Measurements from ENCODE around the gene TRIO. TPM values are rescaled to one million over a fixed set of nuclear protein-coding genes. Genes with fewer than 3 reads are reported as not detected.

The TRIO gene
- polyA plus RNA-seq, 1 donor (not counting 4 experiments of a cell fraction or from before 2014, with no cell fraction given), result 57.2 TPM

- no peak for FAIRE-seq
- H3K27ac ChIP-seq (ENCODE audit: control insufficient read depth, insufficient read depth, low read length), result no peak overlapping the region
- no peaks in the 10 kb centered on the region for H3K9me3 ChIP-seq (ENCODE audit: control insufficient read depth, low read depth, low read length)
- H2AFZ ChIP-seq (ENCODE audit: control insufficient read depth, low read length), result no peak overlapping the region
- H3K27me3 ChIP-seq (ENCODE audit: control insufficient read depth, extremely low read depth, insufficient read depth, low read length), result no peaks in the 10 kb centered on the region
- H3K4me1 ChIP-seq (ENCODE audit: control insufficient read depth, extremely low read depth, insufficient read depth, low read length), result no peaks in the 10 kb centered on the region
- no peak for TF ChIP-seq EZH2 (IDR thresholded peaks at IDR 0.05; ENCODE audit: low read length)
- no peak for TF ChIP-seq CTCF (optimal IDR thresholded peaks at IDR 0.05 in 1 of 3, IDR thresholded peaks at IDR 0.05 in 1 of 3, conservative IDR thresholded peaks at IDR 0.05 in 1 of 3; ENCODE audit: extremely low read depth in 1 of 3, insufficient read depth in 2 of 3, low read length in 3 of 3)
- H3K4me2 ChIP-seq (ENCODE audit: control insufficient read depth, extremely low read depth, insufficient read depth, low read depth, low read length), result no peak overlapping the region
- no peaks in the 10 kb centered on the region for H4K20me1 ChIP-seq (ENCODE audit: control insufficient read depth, extremely low read depth, insufficient read depth, low read length)
- H3K4me3 ChIP-seq (ENCODE audit: control insufficient read depth in 2 of 3, extremely low read depth in 1 of 3, insufficient read depth in 2 of 3, low read depth in 1 of 3, low read length in 3 of 3), result no peak overlapping the region
- no peak for DNase-seq (ENCODE audit: low read depth, low spot score)
- H3K9me1 ChIP-seq (ENCODE audit: control insufficient read depth, extremely low read depth, insufficient read depth, low read length), result no peaks in the 10 kb centered on the region
- H3K9ac ChIP-seq (ENCODE audit: control insufficient read depth, extremely low read depth, insufficient read depth, low read length), result no peak overlapping the region
- H3K79me2 ChIP-seq (ENCODE audit: control insufficient read depth, insufficient read depth, low read length), result no peaks in the 10 kb centered on the region
- H3K36me3 ChIP-seq (ENCODE audit: control insufficient read depth in 2 of 2, extremely low read depth in 1 of 2, insufficient read depth in 2 of 2, low read length in 2 of 2), result no peaks in the 10 kb centered on the region
- dilution Hi-C loops (cut with MboI; ENCODE audit: extremely low pct_ligation_motif_present, low sequenced_read_pairs), result no loop called here
These were observed 378.6 kb downstream of the TRIO start for GRCh38 chr5:14521748-14522147.

GRCh38 chr5:14522721-14523120, 379.6 kb downstream of the TRIO start:
- DNase-seq (ENCODE audit: low read depth, low spot score) (no peak), FAIRE-seq (no peak)
- no peaks in the 10 kb centered on the region for H3K79me2 ChIP-seq (ENCODE audit: control insufficient read depth, insufficient read depth, low read length)
- no peaks in the 10 kb centered on the region for H3K36me3 ChIP-seq (ENCODE audit: control insufficient read depth in 2 of 2, extremely low read depth in 1 of 2, insufficient read depth in 2 of 2, low read length in 2 of 2)
- no peaks in the 10 kb centered on the region for H3K4me1 ChIP-seq (ENCODE audit: control insufficient read depth, extremely low read depth, insufficient read depth, low read length)
- dilution Hi-C loops (cut with MboI; ENCODE audit: extremely low pct_ligation_motif_present, low sequenced_read_pairs), result no loop called here
- no peaks in the 10 kb centered on the region for H4K20me1 ChIP-seq (ENCODE audit: control insufficient read depth, extremely low read depth, insufficient read depth, low read length)
- H2AFZ ChIP-seq (ENCODE audit: control insufficient read depth, low read length), result no peak overlapping the region
- TF ChIP-seq CTCF (optimal IDR thresholded peaks at IDR 0.05 in 1 of 3, IDR thresholded peaks at IDR 0.05 in 1 of 3, conservative IDR thresholded peaks at IDR 0.05 in 1 of 3; ENCODE audit: extremely low read depth in 1 of 3, insufficient read depth in 2 of 3, low read length in 3 of 3), result no peak
- no peak for TF ChIP-seq EZH2 (IDR thresholded peaks at IDR 0.05; ENCODE audit: low read length)
- no peaks in the 10 kb centered on the region for H3K9me3 ChIP-seq (ENCODE audit: control insufficient read depth, low read depth, low read length)
- H3K27ac ChIP-seq (ENCODE audit: control insufficient read depth, insufficient read depth, low read length), result no peak overlapping the region
- no peak overlapping the region for H3K4me2 ChIP-seq (ENCODE audit: control insufficient read depth, extremely low read depth, insufficient read depth, low read depth, low read length)
- H3K27me3 ChIP-seq (ENCODE audit: control insufficient read depth, extremely low read depth, insufficient read depth, low read length), result no peaks in the 10 kb centered on the region
- no peak overlapping the region for H3K4me3 ChIP-seq (ENCODE audit: control insufficient read depth in 2 of 3, extremely low read depth in 1 of 3, insufficient read depth in 2 of 3, low read depth in 1 of 3, low read length in 3 of 3)
- H3K9ac ChIP-seq (ENCODE audit: control insufficient read depth, extremely low read depth, insufficient read depth, low read length), result no peak overlapping the region
- H3K9me1 ChIP-seq (ENCODE audit: control insufficient read depth, extremely low read depth, insufficient read depth, low read length), result no peaks in the 10 kb centered on the region

Data from keratinocyte (primary cell).